Endothelial cell of umbilical vein (primary cell): ENCODE data around the gene BOD1L1.

Experiments
- CTCF ChIP-seq, 2 donors: IDR thresholded peaks; 1 replicate in 1 of 2; 2 replicates in 1 of 2; pipeline ENCODE4 v1.5.1; 2011; ENCODE audit warnings: low read length in 2 of 2, mild to moderate bottlenecking in 2 of 2, moderate library complexity in 2 of 2, control low read depth in 1 of 2, inconsistent platforms in 1 of 2, low read depth in 1 of 2; ENCODE audit not compliant: insufficient read depth in 1 of 2; ENCODE audit errors: extremely low read depth in 1 of 2
- EZH2 ChIP-seq: IDR thresholded peaks from 2 replicates; pipeline ENCODE4 v1.6.1; 2012; ENCODE audit warnings: borderline replicate concordance, low read depth, mild to moderate bottlenecking, moderate library complexity, low read length, inconsistent platforms; ENCODE audit not compliant: severe bottlenecking
- FOS ChIP-seq: IDR thresholded peaks from 2 replicates; pipeline ENCODE4 v1.6.1; 2011; ENCODE audit warnings: mild to moderate bottlenecking, low read length, moderate library complexity, borderline replicate concordance; ENCODE audit not compliant: insufficient read depth
- GATA2 ChIP-seq: IDR thresholded peaks from 2 replicates; pipeline ENCODE4 v1.7.0; 2011; ENCODE audit warnings: low read depth, mild to moderate bottlenecking, moderate library complexity, mixed read lengths, low read length; ENCODE audit not compliant: insufficient read length, insufficient read depth
- JUN ChIP-seq: IDR thresholded peaks from 2 replicates; pipeline ENCODE4 v1.6.1; 2011; ENCODE audit warnings: borderline replicate concordance, low read depth; ENCODE audit not compliant: insufficient read length, insufficient read depth
- MAX ChIP-seq: IDR thresholded peaks from 2 replicates; pipeline ENCODE4 v1.6.1; 2011; ENCODE audit not compliant: insufficient read depth, insufficient read length
- MYC ChIP-seq: IDR thresholded peaks from one replicate; pipeline ENCODE4 v1.6.1; 2011; ENCODE audit warnings: mild to moderate bottlenecking, low read depth, low read length
- POLR2A ChIP-seq: IDR thresholded peaks from 2 replicates; pipeline ENCODE4 v1.6.1; 2012; ENCODE audit warnings: low read depth, mild to moderate bottlenecking, control low read depth, low read length
- POLR2AphosphoS5 ChIP-seq: IDR thresholded peaks from 2 replicates; pipeline ENCODE4 v1.6.1; 2012; ENCODE audit warnings: low read depth, mild to moderate bottlenecking, control low read depth, low read length, moderate library complexity; ENCODE audit not compliant: insufficient read depth

- TF ChIP-seq CTCF (IDR thresholded peaks at IDR 0.05; ENCODE audit: extremely low read depth in 1 of 2, insufficient read depth in 1 of 2, low read depth in 1 of 2, low read length in 2 of 2), result no peak
- no peak for TF ChIP-seq POLR2A
- TF ChIP-seq JUN, result no peak
- no peak for TF ChIP-seq POLR2AphosphoS5
- no peak for TF ChIP-seq FOS
- TF ChIP-seq MYC, result no peak
- no peak for TF ChIP-seq EZH2
- TF ChIP-seq MAX, result no peak
- no peak for TF ChIP-seq GATA2
These were observed 32.0 kb upstream of the BOD1L1 start for GRCh38 chr4:13659341-13660070.
